HCEC 1CT (cell line): ENCODE results near the gene CTU1.

Experiments used
- DNase-seq: peaks from one replicate; pipeline ENCODE4 v3.0.0-alpha.2; 2017

Gene CTU1

GRCh38 chr19:51102991-51103390, 5.2 kb downstream of the CTU1 start:
- DNase-seq, result no peak

DNA sequence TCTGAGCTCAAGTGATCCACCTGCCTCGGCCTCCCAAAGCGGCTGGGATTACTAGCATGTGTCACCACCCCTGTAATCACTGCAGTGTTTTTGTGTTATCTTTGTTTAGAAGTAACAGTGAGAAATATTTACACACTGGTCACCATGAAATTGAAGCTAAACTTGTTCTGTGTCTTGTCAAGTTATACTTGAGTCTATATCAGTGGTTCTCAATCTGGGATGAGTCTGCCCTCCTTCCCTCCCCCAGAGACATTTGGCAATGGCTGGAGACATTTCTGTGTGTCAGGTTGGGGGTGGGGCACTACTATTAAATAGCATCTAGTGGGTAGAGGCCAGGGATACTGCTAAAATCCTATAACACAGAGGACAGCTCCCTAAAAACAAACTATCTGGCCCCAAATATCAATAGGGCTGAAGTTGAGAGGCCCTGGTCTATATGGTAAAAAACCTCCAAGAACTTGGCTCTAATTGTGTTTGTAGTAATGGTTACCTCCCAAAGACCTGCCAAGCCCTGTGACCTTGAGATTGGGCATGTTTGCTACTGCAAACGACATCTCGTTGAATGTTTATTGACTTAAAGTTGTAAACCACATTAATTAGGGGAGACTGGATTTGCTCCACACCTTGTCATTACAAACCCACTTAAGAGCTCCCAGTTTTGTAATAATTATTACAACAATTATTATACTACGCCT, 6.9 kb downstream of the CTU1 start:
- DNase-seq, result no peak

DNA sequence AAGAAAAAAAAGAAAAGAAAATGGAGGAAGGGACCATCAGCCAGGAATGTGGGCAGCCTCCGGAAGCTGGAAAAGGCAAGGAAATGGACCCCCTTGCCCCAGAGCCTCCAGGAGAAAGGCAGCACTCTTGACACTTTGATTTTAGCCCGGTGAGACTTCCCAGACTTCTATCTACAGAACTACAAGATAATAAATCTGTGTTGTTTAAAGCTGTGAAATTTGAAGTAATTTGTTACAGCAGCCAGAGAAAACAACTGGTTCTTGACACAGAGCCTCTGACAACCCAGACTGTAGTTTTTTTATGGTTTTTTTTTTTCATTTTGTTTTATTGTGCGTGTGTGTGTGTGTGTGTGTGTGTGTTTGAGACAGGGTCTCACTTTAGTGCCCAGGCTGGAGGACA, 7.6 kb downstream of the CTU1 start:
- DNase-seq, result no peak

GRCh38 chr19:51099047-51099382, 9.2 kb downstream of the CTU1 start:
- no peak for DNase-seq

- no peak for DNase-seq
Observed at GRCh38 chr19:51098365-51099046, 9.7 kb downstream of the CTU1 start.

GRCh38 chr19:51097796-51098195, 10.4 kb downstream of the CTU1 start:
- DNase-seq, result no peak

GRCh38 chr19:51097166-51097738, 11.0 kb downstream of the CTU1 start:
- peak; percentile 56 for DNase-seq

DNA sequence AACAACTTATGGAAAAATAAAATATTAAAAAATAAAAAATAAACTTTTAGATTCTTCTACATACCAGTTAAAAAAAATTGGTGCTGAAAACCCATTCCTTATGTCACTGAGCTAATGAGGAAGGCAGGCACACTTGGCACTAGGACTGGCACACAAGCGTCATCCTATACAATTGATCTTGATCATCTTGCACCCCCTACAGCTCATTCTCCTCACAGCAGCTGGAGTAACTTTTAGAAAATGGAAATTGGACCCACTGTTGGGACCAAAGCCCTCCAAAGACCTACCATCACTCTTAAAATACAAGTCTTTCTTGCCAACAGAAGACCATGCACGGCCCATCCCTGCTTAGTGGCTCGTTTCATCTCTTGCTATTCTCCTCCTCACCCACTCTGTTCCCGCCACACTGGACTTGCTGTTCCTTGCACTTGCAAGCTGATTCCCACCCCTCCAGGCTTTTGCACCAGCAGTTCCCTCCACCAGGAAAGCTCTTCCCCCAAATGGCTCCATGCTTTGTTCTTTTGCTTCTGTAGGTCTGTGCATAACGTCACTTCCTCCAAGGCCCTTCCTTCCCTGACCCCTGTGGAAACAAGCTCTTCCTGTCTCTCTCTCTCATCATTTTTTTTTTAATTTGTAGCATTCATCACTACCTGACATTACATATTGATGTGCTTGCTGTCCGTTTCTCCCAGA, 11.6 kb downstream of the CTU1 start:
- DNase-seq, result peak; percentile 5

- DNase-seq, result peak; percentile 3
Observed at GRCh38 chr19:51094696-51095279, 13.4 kb downstream of the CTU1 start.

DNA sequence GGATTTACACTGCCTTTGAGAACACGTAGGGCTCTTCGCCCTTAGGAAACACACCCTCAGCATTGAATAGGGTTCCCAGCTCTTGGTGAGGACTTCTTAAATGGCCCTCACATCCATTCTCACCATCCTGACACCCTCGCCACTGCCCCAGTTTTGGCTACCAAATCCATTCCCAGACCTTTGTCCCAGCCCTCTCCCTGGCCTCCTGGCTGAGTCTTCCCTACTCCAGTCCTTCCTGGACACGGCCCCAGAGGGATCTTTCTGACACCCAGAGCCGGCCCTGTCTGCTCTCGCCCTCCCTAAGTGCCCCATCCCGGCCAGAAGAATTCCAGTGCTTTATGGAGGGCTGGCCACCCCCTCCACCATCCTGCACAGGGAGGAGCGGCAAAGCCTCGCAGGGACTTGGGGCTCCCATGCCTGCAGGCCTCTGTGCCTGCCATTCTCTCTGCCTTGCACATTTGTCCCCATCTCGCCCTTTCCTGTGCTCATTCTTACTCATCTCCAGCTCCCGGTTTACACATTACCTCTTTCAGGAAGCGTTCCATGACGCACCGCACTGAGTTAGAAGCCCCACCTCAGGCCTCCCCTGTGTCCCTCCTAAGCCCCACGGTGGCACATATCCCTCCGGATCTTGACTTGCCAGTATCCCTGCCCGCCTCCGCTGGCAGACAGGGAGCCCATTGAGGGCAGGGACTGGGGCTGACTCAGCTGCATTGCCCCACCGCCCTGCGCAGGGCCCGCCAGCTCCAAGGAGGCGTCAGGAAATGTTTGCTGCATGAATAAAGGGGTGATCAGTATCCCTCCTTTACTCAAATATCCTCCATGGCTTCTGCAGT, 14.5 kb downstream of the CTU1 start:
- DNase-seq, result no peak

DNA sequence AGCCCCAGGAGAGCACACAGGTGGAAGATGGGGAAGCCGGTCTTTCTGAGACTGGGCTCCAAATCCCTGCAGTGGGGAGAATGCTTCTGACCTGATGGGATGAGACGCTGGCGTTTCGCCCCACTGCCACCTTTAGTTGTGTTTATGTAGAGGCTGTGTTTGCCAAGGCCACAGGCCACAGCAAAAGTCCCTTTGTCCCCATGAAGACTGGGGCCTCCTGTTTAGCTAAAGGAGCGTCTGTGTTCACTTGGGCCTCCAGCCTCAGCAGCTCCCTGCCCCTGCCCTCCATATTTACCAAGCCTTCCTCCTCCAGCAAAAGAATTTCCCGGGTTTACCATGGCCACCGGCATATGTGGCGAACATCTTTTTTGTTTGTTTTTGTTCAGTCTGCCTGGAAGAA, 15.1 kb downstream of the CTU1 start:
- no peak for DNase-seq

GRCh38 chr19:51091895-51092873, 16.0 kb downstream of the CTU1 start:
- no peak for DNase-seq

- DNase-seq, result no peak
Observed at GRCh38 chr19:51091126-51091525, 17.1 kb downstream of the CTU1 start.

- no peak for DNase-seq
Observed at GRCh38 chr19:51090471-51090870, 17.7 kb downstream of the CTU1 start.

DNA sequence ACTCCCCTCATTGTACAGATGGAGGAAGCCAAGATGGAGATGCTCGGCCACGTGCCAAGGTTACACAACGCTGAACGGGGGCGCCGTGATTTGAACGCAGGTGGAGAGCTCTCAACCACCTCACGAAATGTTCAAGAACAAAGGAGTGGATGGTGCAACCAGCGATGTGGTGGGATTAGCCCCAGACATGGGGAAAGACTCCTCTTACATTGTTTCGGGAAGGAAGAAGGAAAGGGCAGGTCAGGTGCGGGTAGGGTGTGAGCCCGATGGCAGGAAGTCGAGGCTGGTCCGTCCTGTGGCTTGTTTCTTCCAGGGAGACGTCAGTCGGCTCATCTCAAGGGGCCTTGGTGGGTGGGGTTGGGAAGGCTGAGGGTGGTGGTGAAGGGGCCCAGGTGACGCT, 18.4 kb downstream of the CTU1 start:
- DNase-seq, result no peak

DNA sequence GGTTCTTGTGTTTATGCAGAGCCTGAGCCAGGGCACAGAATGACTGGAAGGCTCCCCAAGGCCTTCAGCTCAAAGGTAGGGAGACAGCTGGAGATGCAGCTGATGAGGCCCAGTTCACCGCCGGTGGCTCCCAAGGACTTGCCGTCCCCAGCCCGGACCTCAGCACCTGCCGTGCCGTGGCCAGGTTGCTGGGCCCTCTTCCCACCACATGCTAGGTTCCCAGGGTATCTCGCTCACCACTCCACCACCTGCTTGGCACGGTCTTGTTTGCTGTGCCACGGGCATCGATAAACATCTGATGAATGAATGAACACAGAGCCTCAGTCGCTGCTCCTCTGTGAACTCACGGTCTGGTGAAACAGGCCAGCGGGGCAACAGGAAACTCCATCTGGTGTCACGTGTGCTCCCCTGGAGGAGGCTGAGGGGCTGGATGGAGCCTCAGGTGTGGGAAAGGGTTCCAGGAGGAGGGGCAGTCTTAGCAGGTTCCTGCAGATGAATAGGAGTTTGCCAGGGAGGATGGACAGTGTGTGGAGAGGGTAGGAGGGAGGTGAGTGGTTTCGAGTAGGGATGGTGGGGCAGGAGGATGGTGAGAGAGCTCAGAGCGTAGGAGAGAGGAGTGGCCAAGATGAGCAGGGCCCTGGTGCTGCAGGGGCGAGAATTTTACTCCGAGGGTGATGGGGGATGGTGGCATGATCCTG, 21.9 kb downstream of the CTU1 start:
- DNase-seq, result no peak

DNA sequence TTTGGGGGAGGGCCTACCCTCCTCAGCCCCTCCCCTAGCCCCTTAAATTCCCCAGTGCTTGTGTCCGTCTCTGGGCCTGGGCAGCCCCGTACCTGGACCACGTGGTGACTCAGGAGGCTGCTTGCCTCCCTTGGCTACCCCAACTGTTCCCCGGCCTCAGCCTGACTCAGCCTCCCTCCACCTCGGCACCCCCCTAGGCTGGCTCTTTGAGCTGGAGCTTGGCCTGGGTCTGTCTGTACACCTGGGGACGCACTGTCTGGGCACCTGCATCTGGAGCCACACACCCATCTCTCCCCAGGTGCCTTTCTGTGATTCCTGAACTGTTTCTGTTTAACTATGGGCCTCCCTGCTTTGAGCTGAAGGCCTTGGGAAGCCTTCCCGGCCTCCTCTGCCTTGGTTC, 23.7 kb downstream of the CTU1 start:
- DNase-seq, result no peak

DNA sequence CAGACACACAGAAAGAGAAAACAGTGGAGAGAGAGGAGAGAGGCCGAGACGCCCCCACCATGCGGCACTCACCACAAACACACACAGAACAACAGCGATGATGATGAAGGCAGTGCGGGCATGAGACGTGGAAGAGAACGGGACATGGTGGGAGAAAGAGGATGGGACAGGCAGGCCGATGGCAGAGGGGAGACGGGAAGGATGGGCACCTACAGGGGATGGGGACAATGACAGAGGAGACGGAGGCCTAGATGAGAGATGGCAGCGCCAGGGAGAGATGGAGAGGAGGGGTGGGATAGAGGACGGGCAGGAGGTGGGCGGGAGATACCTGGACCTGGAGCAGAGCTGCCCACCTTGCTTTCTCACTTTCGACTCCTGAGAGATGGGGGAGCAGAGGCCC, 24.4 kb downstream of the CTU1 start:
- DNase-seq, result no peak

DNA sequence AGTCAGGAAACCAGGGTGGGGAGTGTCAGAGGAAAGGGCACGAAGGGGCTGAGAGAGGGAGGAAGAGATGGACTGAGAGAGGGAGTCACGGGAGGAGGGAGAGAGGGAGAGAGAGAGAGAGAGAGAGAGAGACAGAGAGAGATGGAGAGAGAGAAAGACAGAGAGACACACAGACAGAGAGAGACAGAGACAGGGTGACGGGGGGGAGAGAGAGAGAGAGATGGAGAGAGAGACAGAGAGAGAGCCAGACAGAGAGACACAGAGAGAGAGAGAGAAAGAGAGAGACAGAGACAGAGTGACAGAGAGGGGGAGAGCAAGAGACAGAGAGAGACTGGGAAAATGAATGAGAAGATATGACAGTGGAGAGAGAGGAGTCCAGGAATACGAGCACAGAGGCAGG, 25.0 kb downstream of the CTU1 start:
- DNase-seq, result no peak

- DNase-seq, result no peak
Observed at GRCh38 chr19:51082611-51083010, 25.6 kb downstream of the CTU1 start, which contains the start of gene KLK14. TSS of gene KLK14 (minus strand) at chr19:51082887. CDS start at chr19:51082614, 273 bp downstream.

GRCh38 chr19:51081476-51081875, 26.7 kb downstream of the CTU1 start:
- DNase-seq, result no peak
